ENCODE data around the gene C2CD2.

Gene C2CD2

GRCh38 chr21:41897047-41897669 lies 56.7 kb downstream of the C2CD2 start:
- DNase-seq (ENCODE audit: low read depth): no peak
- H3K4me3 ChIP-seq (ENCODE audit: low read depth, low read length): no peak overlapping the region

GRCh38 chr21:41895643-41896493 lies 58.0 kb downstream of the C2CD2 start:
- no peak overlapping the region for H3K4me3 ChIP-seq (ENCODE audit: low read depth, low read length)
- no peak for DNase-seq (ENCODE audit: low read depth)

- DNase-seq (ENCODE audit: low read depth): peak; percentile 45
- no peak overlapping the region for H3K4me3 ChIP-seq (ENCODE audit: low read depth, low read length)
These were observed 58.8 kb downstream of the C2CD2 start for GRCh38 chr21:41894922-41895557.

GRCh38 chr21:41894511-41894910 lies 59.3 kb downstream of the C2CD2 start:
- no peak overlapping the region for H3K4me3 ChIP-seq (ENCODE audit: low read depth, low read length)
- no peak for DNase-seq (ENCODE audit: low read depth)

GRCh38 chr21:41892726-41893125 lies 61.1 kb downstream of the C2CD2 start:
- DNase-seq (ENCODE audit: low read depth): no peak

GRCh38 chr21:41891132-41891531 lies 62.7 kb downstream of the C2CD2 start:
- H3K4me3 ChIP-seq (ENCODE audit: low read depth, low read length): no peak overlapping the region
- no peak for DNase-seq (ENCODE audit: low read depth)

More at GRCh38 chr21:41892726-41893125, 61.1 kb downstream of the C2CD2 start:
- H3K4me3 ChIP-seq (ENCODE audit: low read depth, low read length): no peak overlapping the region

- no peak overlapping the region for H3K4me3 ChIP-seq (ENCODE audit: low read depth, low read length)
- no peak for DNase-seq (ENCODE audit: low read depth)
These were observed 63.5 kb downstream of the C2CD2 start for GRCh38 chr21:41890355-41890754.

- H3K4me3 ChIP-seq (ENCODE audit: low read depth, low read length): no peak overlapping the region
- DNase-seq (ENCODE audit: low read depth): no peak
These were observed 65.0 kb downstream of the C2CD2 start for GRCh38 chr21:41888749-41889376.

- no peak overlapping the region for H3K4me3 ChIP-seq (ENCODE audit: low read depth, low read length)
- no peak for DNase-seq (ENCODE audit: low read depth)
These were observed 66.2 kb downstream of the C2CD2 start for GRCh38 chr21:41887667-41888066.

GRCh38 chr21:41886328-41886727 lies 67.5 kb downstream of the C2CD2 start:
- no peak overlapping the region for H3K4me3 ChIP-seq (ENCODE audit: low read depth, low read length)

GRCh38 chr21:41885341-41886024 lies 68.3 kb downstream of the C2CD2 start:
- no peak for DNase-seq (ENCODE audit: low read depth)
- H3K4me3 ChIP-seq (ENCODE audit: low read depth, low read length): no peak overlapping the region

More at GRCh38 chr21:41886328-41886727, 67.5 kb downstream of the C2CD2 start:
- DNase-seq (ENCODE audit: low read depth): no peak

GRCh38 chr21:41884501-41885030 lies 69.3 kb downstream of the C2CD2 start:
- no peak for DNase-seq (ENCODE audit: low read depth)
- H3K4me3 ChIP-seq (ENCODE audit: low read depth, low read length): no peak overlapping the region

- no peak overlapping the region for H3K4me3 ChIP-seq (ENCODE audit: low read depth, low read length)
- no peak for DNase-seq (ENCODE audit: low read depth)
These were observed 70.2 kb downstream of the C2CD2 start for GRCh38 chr21:41883582-41883981.

- H3K4me3 ChIP-seq (ENCODE audit: low read depth, low read length): no peak overlapping the region
- DNase-seq (ENCODE audit: low read depth): no peak
These were observed 72.8 kb downstream of the C2CD2 start for GRCh38 chr21:41881051-41881450.

- no peak for DNase-seq (ENCODE audit: low read depth)
- H3K4me3 ChIP-seq (ENCODE audit: low read depth, low read length): no peak overlapping the region
These were observed 73.7 kb downstream of the C2CD2 start for GRCh38 chr21:41880153-41880552.

GRCh38 chr21:41879190-41879998 lies 74.4 kb downstream of the C2CD2 start, which contains the start of gene PRDM15:
TSS of gene PRDM15 (minus strand) at chr21:41879344. CDS start at chr21:41860363, 18,981 bp downstream.
- peak within 1 kb of the TSS; percentile 94 for H3K4me3 ChIP-seq (ENCODE audit: low read depth, low read length)
- peak; percentile 68 for DNase-seq (ENCODE audit: low read depth)

GRCh38 chr21:41878831-41879189 lies 75.0 kb downstream of the C2CD2 start:
- DNase-seq (ENCODE audit: low read depth): peak; percentile 65
- H3K4me3 ChIP-seq (ENCODE audit: low read depth, low read length): peak overlapping the region; percentile 94
